ENCODE results near the gene MRPL32. TPM values are rescaled to one million over a fixed set of nuclear protein-coding genes. Genes with fewer than 3 reads are reported as not detected.

The MRPL32 gene
- total RNA-seq, 1 experiment from 2014 or later: 47.5 TPM

DNA sequence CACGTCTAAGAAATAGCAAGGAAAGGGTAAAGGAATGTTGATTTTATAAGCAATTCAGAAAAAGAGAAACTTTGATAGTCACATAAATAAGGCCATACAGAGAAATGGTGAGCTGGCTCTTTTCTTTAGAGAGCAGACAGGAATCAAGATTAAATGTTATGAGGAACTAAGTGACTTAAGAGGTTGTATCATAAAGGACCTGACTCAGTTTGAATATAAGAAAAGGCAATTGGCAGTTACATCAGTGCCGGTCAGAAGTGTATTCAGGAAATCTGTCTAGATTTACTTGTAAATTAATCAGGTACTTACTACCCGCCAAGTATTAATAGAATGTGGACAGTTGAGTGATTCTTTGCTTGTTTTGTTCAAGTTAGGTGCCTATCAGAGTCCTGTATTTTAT is 2.1 kb downstream of the MRPL32 start:
- CTCF ChIA-PET: interaction anchor here (1.0 kb wide), 1 partner anchor 326 kb away, joined by 3 read pairs; no protein-coding TSS in a partner anchor
- Histone ChIP-seq H3K9ac (ENCODE audit: low read length) (no peak overlapping the region), H3K27me3 (ENCODE audit: insufficient read depth, low read length) (no peaks in the 10 kb centered on the region), H3K4me1 (ENCODE audit: control insufficient read depth in 1 of 2, insufficient read depth in 2 of 2, low read length in 2 of 2) (peaks cover 5 to 22% of the 10 kb centered on the region in 2 experiments; a peak in 2 of 4 replicates), H4K20me1 (ENCODE audit: insufficient read depth) (no peaks in the 10 kb centered on the region), H3K9me3 (ENCODE audit: control insufficient read depth in 1 of 2, insufficient read depth in 1 of 2, low read depth in 1 of 2, low read length in 2 of 2) (no peaks in the 10 kb centered on the region), H3K36me3 (ENCODE audit: control insufficient read depth in 1 of 2, insufficient read depth in 2 of 2, low read length in 2 of 2) (peaks cover 24 to 31% of the 10 kb centered on the region in 2 experiments), H3K79me2 (ENCODE audit: insufficient read depth, low read length) (peaks cover 70% of the 10 kb centered on the region), H3K27ac (ENCODE audit: low read depth, low read length) (no peak overlapping the region), H3K4me3 (replicated peaks in 1 of 2; ENCODE audit: low read depth in 1 of 2, low read length in 2 of 2) (no peak overlapping the region), H3K9me2 (ENCODE audit: insufficient read depth) (no peaks in the 10 kb centered on the region), H2AFZ (ENCODE audit: low read depth, low read length, poor library complexity, severe bottlenecking) (no peak overlapping the region), H3K4me2 (ENCODE audit: low read length) (no peak overlapping the region)
- no TSS peak for BruUV-seq (replicated peaks)
- TF ChIP-seq POLR2A (IDR thresholded peaks at IDR 0.05; ENCODE audit: borderline replicate concordance, extremely low read depth, insufficient read depth, insufficient read length) (no peak), EZH2 (IDR thresholded peaks at IDR 0.05) (no peak), ELF1 (IDR thresholded peaks at IDR 0.05; ENCODE audit: borderline replicate concordance, low read depth) (no peak)
- TF ChIP-seq, protein P1, sequence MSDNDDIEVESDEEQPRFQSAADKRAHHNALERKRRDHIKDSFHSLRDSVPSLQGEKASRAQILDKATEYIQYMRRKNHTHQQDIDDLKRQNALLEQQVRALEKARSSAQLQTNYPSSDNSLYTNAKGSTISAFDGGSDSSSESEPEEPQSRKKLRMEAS (IDR thresholded peaks at IDR 0.05): no peak
- intact Hi-C loops (cut with micrococcal nuclease): loop anchor here (10.0 kb wide), 1 partner anchor 791 kb away; the partner anchor contains the start of gene COA1
- RAD21 ChIA-PET (ENCODE audit: low non-redundant PET in 1 of 2, low total read pairs in 2 of 2, uncharacterized antibody in 2 of 2, unreplicated experiment in 2 of 2): no interaction called here
- ATAC-seq: no peak
- POLR2A ChIA-PET: no interaction called here
- DNase-seq (ENCODE audit: low read depth, low spot score): no peak

DNA sequence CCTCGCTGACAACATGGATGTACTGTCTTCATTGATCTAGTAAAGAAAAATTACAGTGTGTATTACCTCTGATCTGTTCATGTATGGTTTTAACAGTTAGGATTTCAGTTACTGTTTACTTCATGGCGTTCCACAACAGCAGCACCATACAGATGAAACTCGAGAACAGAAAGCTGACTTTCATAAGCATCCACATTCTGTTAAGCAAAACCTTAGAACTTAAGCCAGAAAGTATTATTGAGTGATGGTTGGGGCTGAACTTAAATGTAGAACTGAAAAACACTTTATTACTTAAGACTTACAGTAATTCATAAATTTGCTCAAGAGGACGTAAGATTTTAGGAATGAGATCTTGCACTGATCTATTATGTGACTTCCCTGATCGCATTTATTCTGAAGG is 3.7 kb downstream of the MRPL32 start:
- no peak for ATAC-seq
- TF ChIP-seq, protein P2, sequence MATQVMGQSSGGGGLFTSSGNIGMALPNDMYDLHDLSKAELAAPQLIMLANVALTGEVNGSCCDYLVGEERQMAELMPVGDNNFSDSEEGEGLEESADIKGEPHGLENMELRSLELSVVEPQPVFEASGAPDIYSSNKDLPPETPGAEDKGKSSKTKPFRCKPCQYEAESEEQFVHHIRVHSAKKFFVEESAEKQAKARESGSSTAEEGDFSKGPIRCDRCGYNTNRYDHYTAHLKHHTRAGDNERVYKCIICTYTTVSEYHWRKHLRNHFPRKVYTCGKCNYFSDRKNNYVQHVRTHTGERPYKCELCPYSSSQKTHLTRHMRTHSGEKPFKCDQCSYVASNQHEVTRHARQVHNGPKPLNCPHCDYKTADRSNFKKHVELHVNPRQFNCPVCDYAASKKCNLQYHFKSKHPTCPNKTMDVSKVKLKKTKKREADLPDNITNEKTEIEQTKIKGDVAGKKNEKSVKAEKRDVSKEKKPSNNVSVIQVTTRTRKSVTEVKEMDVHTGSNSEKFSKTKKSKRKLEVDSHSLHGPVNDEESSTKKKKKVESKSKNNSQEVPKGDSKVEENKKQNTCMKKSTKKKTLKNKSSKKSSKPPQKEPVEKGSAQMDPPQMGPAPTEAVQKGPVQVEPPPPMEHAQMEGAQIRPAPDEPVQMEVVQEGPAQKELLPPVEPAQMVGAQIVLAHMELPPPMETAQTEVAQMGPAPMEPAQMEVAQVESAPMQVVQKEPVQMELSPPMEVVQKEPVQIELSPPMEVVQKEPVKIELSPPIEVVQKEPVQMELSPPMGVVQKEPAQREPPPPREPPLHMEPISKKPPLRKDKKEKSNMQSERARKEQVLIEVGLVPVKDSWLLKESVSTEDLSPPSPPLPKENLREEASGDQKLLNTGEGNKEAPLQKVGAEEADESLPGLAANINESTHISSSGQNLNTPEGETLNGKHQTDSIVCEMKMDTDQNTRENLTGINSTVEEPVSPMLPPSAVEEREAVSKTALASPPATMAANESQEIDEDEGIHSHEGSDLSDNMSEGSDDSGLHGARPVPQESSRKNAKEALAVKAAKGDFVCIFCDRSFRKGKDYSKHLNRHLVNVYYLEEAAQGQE (IDR thresholded peaks at IDR 0.05; ENCODE audit: low read depth): no peak
- TF ChIP-seq CBX3 (IDR thresholded peaks at IDR 0.05; ENCODE audit: low read depth) (no peak), SP1 (IDR thresholded peaks at IDR 0.05; ENCODE audit: low read depth) (no peak), ZFX (IDR thresholded peaks at IDR 0.05) (no peak), ELF1 (IDR thresholded peaks at IDR 0.05; ENCODE audit: borderline replicate concordance, low read depth) (no peak), EZH2 (IDR thresholded peaks at IDR 0.05) (no peak), RAD21 (IDR thresholded peaks at IDR 0.05; ENCODE audit: low read depth) (no peak), YY1 (IDR thresholded peaks at IDR 0.05; ENCODE audit: extremely low read depth, insufficient replicate concordance, low read depth, low read length) (no peak), EZH2phosphoT487 (IDR thresholded peaks at IDR 0.05; ENCODE audit: borderline replicate concordance) (no peak)
- TF ChIP-seq, protein P3, sequence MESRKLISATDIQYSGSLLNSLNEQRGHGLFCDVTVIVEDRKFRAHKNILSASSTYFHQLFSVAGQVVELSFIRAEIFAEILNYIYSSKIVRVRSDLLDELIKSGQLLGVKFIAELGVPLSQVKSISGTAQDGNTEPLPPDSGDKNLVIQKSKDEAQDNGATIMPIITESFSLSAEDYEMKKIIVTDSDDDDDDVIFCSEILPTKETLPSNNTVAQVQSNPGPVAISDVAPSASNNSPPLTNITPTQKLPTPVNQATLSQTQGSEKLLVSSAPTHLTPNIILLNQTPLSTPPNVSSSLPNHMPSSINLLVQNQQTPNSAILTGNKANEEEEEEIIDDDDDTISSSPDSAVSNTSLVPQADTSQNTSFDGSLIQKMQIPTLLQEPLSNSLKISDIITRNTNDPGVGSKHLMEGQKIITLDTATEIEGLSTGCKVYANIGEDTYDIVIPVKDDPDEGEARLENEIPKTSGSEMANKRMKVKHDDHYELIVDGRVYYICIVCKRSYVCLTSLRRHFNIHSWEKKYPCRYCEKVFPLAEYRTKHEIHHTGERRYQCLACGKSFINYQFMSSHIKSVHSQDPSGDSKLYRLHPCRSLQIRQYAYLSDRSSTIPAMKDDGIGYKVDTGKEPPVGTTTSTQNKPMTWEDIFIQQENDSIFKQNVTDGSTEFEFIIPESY (IDR thresholded peaks at IDR 0.05; ENCODE audit: extremely low read depth, insufficient replicate concordance, low read length): no peak
- H3K27me3 ChIP-seq (ENCODE audit: insufficient read depth, low read length): no peaks in the 10 kb centered on the region
- CTCF ChIA-PET: interaction anchor here (0.9 kb wide), 1 partner anchor 11 kb away, joined by 3 read pairs; no protein-coding TSS in a partner anchor
- intact Hi-C loops (cut with micrococcal nuclease): loop anchor here (10.0 kb wide), 1 partner anchor 789 kb away; the partner anchor contains the start of gene COA1
- H3K27ac ChIP-seq (ENCODE audit: low read depth, low read length): no peak overlapping the region
- H3K4me2 ChIP-seq (ENCODE audit: low read length): no peak overlapping the region
- no peak overlapping the region for H3K9ac ChIP-seq (ENCODE audit: low read length)
- RAD21 ChIA-PET (ENCODE audit: low non-redundant PET in 1 of 2, low total read pairs in 2 of 2, uncharacterized antibody in 2 of 2, unreplicated experiment in 2 of 2): no interaction called here
- H3K9me3 ChIP-seq (ENCODE audit: control insufficient read depth in 1 of 2, insufficient read depth in 1 of 2, low read depth in 1 of 2, low read length in 2 of 2): no peaks in the 10 kb centered on the region
- no peaks in the 10 kb centered on the region for H3K9me2 ChIP-seq (ENCODE audit: insufficient read depth)
- DNase-seq (ENCODE audit: low read depth, low spot score): no peak
- POLR2A ChIA-PET: no interaction called here
- peaks cover 5 to 10% of the 10 kb centered on the region in 2 experiments; a peak in 2 of 4 replicates for H3K4me1 ChIP-seq (ENCODE audit: control insufficient read depth in 1 of 2, insufficient read depth in 2 of 2, low read length in 2 of 2)
- no peaks in the 10 kb centered on the region for H4K20me1 ChIP-seq (ENCODE audit: insufficient read depth)
- H3K36me3 ChIP-seq (ENCODE audit: control insufficient read depth in 1 of 2, insufficient read depth in 2 of 2, low read length in 2 of 2): peaks cover 24 to 35% of the 10 kb centered on the region in 2 experiments
- no peak overlapping the region for H2AFZ ChIP-seq (ENCODE audit: low read depth, low read length, poor library complexity, severe bottlenecking)
- peaks cover 54% of the 10 kb centered on the region for H3K79me2 ChIP-seq (ENCODE audit: insufficient read depth, low read length)
- no TSS peak for BruUV-seq (replicated peaks)
- no peak overlapping the region for H3K4me3 ChIP-seq (replicated peaks in 1 of 2; ENCODE audit: low read depth in 1 of 2, low read length in 2 of 2)

Measured in HCT116 (cell line).